GM06990 (cell line): Measurements from ENCODE around the gene ITLN2.

Source experiments
- DNase-seq: peaks from one replicate; pipeline ENCODE4 v3.0.0-alpha.2; 2011; ENCODE audit not compliant: insufficient read length; ENCODE audit errors: extremely low read depth
- H3K27me3 ChIP-seq: replicated peaks from 2 replicates; pipeline ENCODE4 v1.6.0; 2011; ENCODE audit warnings: low read length; ENCODE audit not compliant: control insufficient read depth, insufficient read depth
- H3K36me3 ChIP-seq: 2 replicates; pipeline ENCODE4 v1.5.1; 2011; ENCODE audit warnings: low read length; ENCODE audit not compliant: control insufficient read depth, insufficient read depth
- H3K4me3 ChIP-seq: replicated peaks from 2 replicates; pipeline ENCODE4 v1.5.1; 2011; ENCODE audit warnings: low read depth, mild to moderate bottlenecking, control low read depth, low read length
- CTCF ChIP-seq: IDR thresholded peaks from 2 replicates; pipeline ENCODE4 v1.5.1; 2011; ENCODE audit warnings: low read length, control low read depth, mild to moderate bottlenecking, inconsistent platforms; ENCODE audit not compliant: insufficient read depth, poor library complexity, severe bottlenecking

Gene ITLN2

GRCh38 chr1:160979286-160979685 is 24.7 kb upstream of the ITLN2 start:
- Histone ChIP-seq H3K4me3 (no peak overlapping the region), H3K36me3 (no peaks in the 10 kb centered on the region), H3K27me3 (no peaks in the 10 kb centered on the region)
- TF ChIP-seq CTCF: no peak
- DNase-seq: no peak

GRCh38 chr1:160978510-160978927 is 23.9 kb upstream of the ITLN2 start:
- no peak for TF ChIP-seq CTCF
- H3K4me3 ChIP-seq: no peak overlapping the region
- no peak for DNase-seq
- H3K36me3 ChIP-seq: no peaks in the 10 kb centered on the region
- no peaks in the 10 kb centered on the region for H3K27me3 ChIP-seq

GRCh38 chr1:160975026-160975425 is 20.4 kb upstream of the ITLN2 start:
- DNase-seq: no peak
- Histone ChIP-seq H3K27me3 (no peaks in the 10 kb centered on the region), H3K4me3 (no peak overlapping the region), H3K36me3 (no peaks in the 10 kb centered on the region)
- no peak for TF ChIP-seq CTCF

GRCh38 chr1:160973491-160973890 is 18.9 kb upstream of the ITLN2 start:
- no peaks in the 10 kb centered on the region for H3K27me3 ChIP-seq
- no peak overlapping the region for H3K4me3 ChIP-seq
- DNase-seq: no peak
- no peak for TF ChIP-seq CTCF
- no peaks in the 10 kb centered on the region for H3K36me3 ChIP-seq

- H3K27me3 ChIP-seq: no peaks in the 10 kb centered on the region
- H3K4me3 ChIP-seq: no peak overlapping the region
- TF ChIP-seq CTCF: no peak
- DNase-seq: no peak
- no peaks in the 10 kb centered on the region for H3K36me3 ChIP-seq
These were observed 18.3 kb upstream of the ITLN2 start for GRCh38 chr1:160972939-160973338.

GRCh38 chr1:160971618-160972056 is 17.0 kb upstream of the ITLN2 start:
- H3K36me3 ChIP-seq: no peaks in the 10 kb centered on the region
- H3K27me3 ChIP-seq: no peaks in the 10 kb centered on the region
- DNase-seq: no peak
- H3K4me3 ChIP-seq: no peak overlapping the region
- TF ChIP-seq CTCF: no peak
